WTC11 (cell line): ENCODE measurements around the gene SLC38A8. TPM values are rescaled to one million over a fixed set of nuclear protein-coding genes. Genes with fewer than 3 reads are reported as not detected.

Source experiments
- ATAC-seq: fragments of 200-7000 bp; cut with Tn5 transposase; 2 replicates; pipeline ENCODE4 v1.10.0; 2021; ENCODE audit warnings: mild to moderate bottlenecking, moderate library complexity
- CTCF ChIA-PET: fragments of 300-600 bp; sonication (Branson Sonifier 250); formaldehyde crosslinking; loops from one replicate; lab custom pipeline; 2021; ENCODE audit warnings: antibody characterized with exemption; lab: Charles Lee
- POLR2A ChIA-PET: fragments of 350-600 bp; sonication (Branson Sonifier 250); formaldehyde crosslinking; loops from one replicate; lab custom pipeline; 2021; ENCODE audit warnings: antibody characterized with exemption; lab: Charles Lee
- DNase-seq: peaks from one replicate; pipeline ENCODE4 v3.0.0; 2021; ENCODE audit warnings: low spot score
- H3K27ac Mint-ChIP-seq: 2 replicates; pipeline ENCODE4 v1.8.0; 2021; ENCODE audit warnings: mixed read lengths
- H3K27me3 Mint-ChIP-seq: 2 replicates; pipeline ENCODE4 v1.8.0; 2021; ENCODE audit warnings: low read depth, mild to moderate bottlenecking, moderate library complexity, mixed read lengths
- H3K36me3 Mint-ChIP-seq: 2 replicates; pipeline ENCODE4 v1.8.0; 2021; ENCODE audit warnings: mixed read lengths
- H3K4me1 Mint-ChIP-seq: 2 replicates; pipeline ENCODE4 v1.8.0; 2022; ENCODE audit warnings: mixed read lengths
- H3K4me3 Mint-ChIP-seq: 2 replicates; pipeline ENCODE4 v1.8.0; 2021; ENCODE audit warnings: mild to moderate bottlenecking, moderate library complexity, mixed read lengths
- H3K9me3 Mint-ChIP-seq: 2 replicates; pipeline ENCODE4 v1.8.0; 2021; ENCODE audit warnings: mixed read lengths
- ELF4 ChIP-seq: sonication (generic); formaldehyde crosslinking; IDR thresholded peaks from 2 replicates; pipeline ENCODE4 v1.8.1; 2022; ENCODE audit warnings: low read depth, mild to moderate bottlenecking, moderate library complexity, missing genetic modification reagents
- IRF2 ChIP-seq: sonication (generic); formaldehyde crosslinking; IDR thresholded peaks from 2 replicates; pipeline ENCODE4 v1.8.0; 2022; ENCODE audit warnings: low read depth, missing genetic modification reagents, borderline replicate concordance
- JUN ChIP-seq: sonication (generic); formaldehyde crosslinking; IDR thresholded peaks from 2 replicates; pipeline ENCODE4 v1.8.0; 2023; ENCODE audit warnings: mild to moderate bottlenecking, missing genetic modification reagents
- NFE2L1 ChIP-seq: sonication (generic); formaldehyde crosslinking; IDR thresholded peaks from 2 replicates; pipeline ENCODE4 v1.8.1; 2023; ENCODE audit warnings: missing genetic modification reagents
- NFYB ChIP-seq: sonication (generic); formaldehyde crosslinking; conservative IDR thresholded peaks from 2 replicates; pipeline ENCODE4 v1.8.0; 2022; ENCODE audit warnings: low read depth, missing genetic modification reagents
- NR2C2 ChIP-seq: sonication (generic); formaldehyde crosslinking; IDR thresholded peaks from 2 replicates; pipeline ENCODE4 v1.8.0; 2022; ENCODE audit warnings: mild to moderate bottlenecking, missing genetic modification reagents
- RELA ChIP-seq: sonication (generic); formaldehyde crosslinking; IDR thresholded peaks from 2 replicates; pipeline ENCODE4 v1.8.1; 2022; ENCODE audit warnings: missing genetic modification reagents, mild to moderate bottlenecking, borderline replicate concordance
- RORB ChIP-seq: fragments of 250-450 bp; sonication (Bioruptor Pico); IDR thresholded peaks from 2 replicates; pipeline ENCODE4 v1.9.0; 2021; ENCODE audit warnings: mild to moderate bottlenecking
- ZNF232 ChIP-seq: sonication (generic); formaldehyde crosslinking; IDR thresholded peaks from 2 replicates; pipeline ENCODE4 v1.8.0; 2022; ENCODE audit warnings: mild to moderate bottlenecking, missing genetic modification reagents
- ZNF416 ChIP-seq: fragments of 250-450 bp; sonication (Bioruptor Pico); IDR thresholded peaks from 2 replicates; pipeline ENCODE4 v1.9.0; 2021; ENCODE audit warnings: mild to moderate bottlenecking, inconsistent platforms
- ZNF671 ChIP-seq: fragments of 250-450 bp; sonication (Bioruptor Pico); IDR thresholded peaks from 2 replicates; pipeline ENCODE4 v1.8.0; 2021; ENCODE audit warnings: mild to moderate bottlenecking
- total RNA-seq: library from RNA; stranded (reverse); gene quantifications from 3 replicates; pipeline ENCODE4 v1.2.3, GENCODE V29; 2021
- TF ChIP-seq, protein P1 (sequence below): sonication (generic); formaldehyde crosslinking; IDR thresholded peaks from 2 replicates; pipeline ENCODE4 v1.8.1; 2022; ENCODE audit warnings: low read depth, mild to moderate bottlenecking, moderate library complexity, missing genetic modification reagents, borderline replicate concordance
- TF ChIP-seq, protein P2 (sequence below): sonication (generic); formaldehyde crosslinking; IDR thresholded peaks from 2 replicates; pipeline ENCODE4 v1.8.0; 2022; ENCODE audit warnings: mild to moderate bottlenecking, missing genetic modification reagents
- TF ChIP-seq, protein P3 (sequence below): sonication (generic); formaldehyde crosslinking; IDR thresholded peaks from 2 replicates; pipeline ENCODE4 v1.8.1; 2023; ENCODE audit warnings: mild to moderate bottlenecking, missing genetic modification reagents, moderate library complexity
- TF ChIP-seq, protein P4 (sequence below): sonication (generic); formaldehyde crosslinking; IDR thresholded peaks from 2 replicates; pipeline ENCODE4 v1.8.1; 2023; ENCODE audit warnings: mild to moderate bottlenecking, missing genetic modification reagents, borderline replicate concordance
- TF ChIP-seq, protein P5 (sequence below): fragments of 200-600 bp; IDR thresholded peaks from 2 replicates; pipeline ENCODE4 v1.8.0; 2022; ENCODE audit warnings: antibody characterized with exemption
- TF ChIP-seq, protein P6 (sequence below): sonication (generic); formaldehyde crosslinking; IDR thresholded peaks from 2 replicates; pipeline ENCODE4 v1.8.0; 2022; ENCODE audit warnings: missing genetic modification reagents
- TF ChIP-seq, protein P7 (sequence below): sonication (generic); formaldehyde crosslinking; IDR thresholded peaks from 2 replicates; pipeline ENCODE4 v1.8.1; 2022; ENCODE audit warnings: low read depth, missing genetic modification reagents, borderline replicate concordance

Gene SLC38A8
- total RNA-seq, 1 experiment from 2014 or later, result not detected

DNA sequence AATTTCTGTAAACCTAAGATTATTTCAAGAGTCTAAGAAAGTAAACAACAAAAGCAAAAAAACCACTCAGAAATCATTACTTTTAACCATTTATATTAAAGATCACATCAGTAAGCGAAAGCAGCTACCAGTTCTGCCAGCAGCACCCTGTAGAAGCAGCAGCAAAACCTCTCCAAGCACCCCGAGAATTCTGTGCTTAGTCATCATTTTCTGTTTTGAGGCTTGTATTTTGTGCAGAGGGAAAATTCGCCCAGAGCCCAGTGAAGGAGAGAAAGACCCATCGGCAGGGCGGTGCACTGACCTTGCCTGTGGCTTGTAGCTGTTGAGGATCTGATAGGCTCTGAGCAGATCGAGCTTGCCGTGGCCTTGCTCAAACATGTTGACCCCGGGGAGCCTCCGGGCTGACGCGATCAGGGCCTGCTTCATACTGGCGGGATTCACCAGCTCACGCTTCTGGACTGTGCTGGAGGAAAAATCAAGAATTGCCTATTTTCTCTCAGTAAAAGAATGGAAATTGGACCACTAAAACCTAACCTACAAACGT, 38.9 kb upstream of the SLC38A8 start (continued):
- TF ChIP-seq IRF2 (CRISPR knock-in tag), result no peak
- TF ChIP-seq, protein P1, sequence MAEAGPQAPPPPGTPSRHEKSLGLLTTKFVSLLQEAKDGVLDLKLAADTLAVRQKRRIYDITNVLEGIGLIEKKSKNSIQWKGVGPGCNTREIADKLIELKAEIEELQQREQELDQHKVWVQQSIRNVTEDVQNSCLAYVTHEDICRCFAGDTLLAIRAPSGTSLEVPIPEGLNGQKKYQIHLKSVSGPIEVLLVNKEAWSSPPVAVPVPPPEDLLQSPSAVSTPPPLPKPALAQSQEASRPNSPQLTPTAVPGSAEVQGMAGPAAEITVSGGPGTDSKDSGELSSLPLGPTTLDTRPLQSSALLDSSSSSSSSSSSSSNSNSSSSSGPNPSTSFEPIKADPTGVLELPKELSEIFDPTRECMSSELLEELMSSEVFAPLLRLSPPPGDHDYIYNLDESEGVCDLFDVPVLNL (CRISPR knock-in tag), result no peak
- TF ChIP-seq, protein P2, sequence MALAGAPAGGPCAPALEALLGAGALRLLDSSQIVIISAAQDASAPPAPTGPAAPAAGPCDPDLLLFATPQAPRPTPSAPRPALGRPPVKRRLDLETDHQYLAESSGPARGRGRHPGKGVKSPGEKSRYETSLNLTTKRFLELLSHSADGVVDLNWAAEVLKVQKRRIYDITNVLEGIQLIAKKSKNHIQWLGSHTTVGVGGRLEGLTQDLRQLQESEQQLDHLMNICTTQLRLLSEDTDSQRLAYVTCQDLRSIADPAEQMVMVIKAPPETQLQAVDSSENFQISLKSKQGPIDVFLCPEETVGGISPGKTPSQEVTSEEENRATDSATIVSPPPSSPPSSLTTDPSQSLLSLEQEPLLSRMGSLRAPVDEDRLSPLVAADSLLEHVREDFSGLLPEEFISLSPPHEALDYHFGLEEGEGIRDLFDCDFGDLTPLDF (CRISPR knock-in tag), result no peak

DNA sequence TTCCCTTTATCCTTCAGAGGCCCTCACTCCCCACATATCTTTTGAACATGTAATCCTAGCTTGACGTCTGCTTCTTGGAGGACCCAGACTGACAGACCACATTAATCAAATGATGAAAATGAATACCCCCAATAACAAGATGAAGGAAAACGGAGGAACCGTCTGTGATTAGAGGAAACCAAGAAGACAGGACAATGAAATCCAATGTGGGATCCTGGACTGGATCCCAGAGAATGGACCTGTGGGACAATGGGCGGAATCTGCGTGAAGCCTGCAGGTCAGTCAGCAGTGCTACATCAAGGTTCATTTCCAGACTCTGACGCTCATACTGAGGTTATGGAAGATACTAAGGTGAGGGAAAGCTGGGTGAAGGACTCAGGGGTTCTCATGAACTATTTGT, 38.2 kb upstream of the SLC38A8 start:
- POLR2A ChIA-PET, result no interaction called here
- peaks cover 32% of the 10 kb centered on the region for H3K36me3 Mint-ChIP-seq
- CTCF ChIA-PET, result interaction anchor here (1.0 kb wide), 1 partner anchor 21 kb away, joined by 3 read pairs; no protein-coding TSS in a partner anchor
- ATAC-seq, result no peak
- no peak overlapping the region for H3K4me3 Mint-ChIP-seq
- TF ChIP-seq ZNF416 (CRISPR knock-in tag) (no peak), NFE2L1 (CRISPR knock-in tag) (no peak)
- TF ChIP-seq, all 79 proteins: peak for 0
- no peaks in the 10 kb centered on the region for H3K4me1 Mint-ChIP-seq
- H3K27me3 Mint-ChIP-seq, result no peaks in the 10 kb centered on the region
- H3K9me3 Mint-ChIP-seq, result no peaks in the 10 kb centered on the region
- no peak for DNase-seq
- H3K27ac Mint-ChIP-seq, result no peak overlapping the region

DNA sequence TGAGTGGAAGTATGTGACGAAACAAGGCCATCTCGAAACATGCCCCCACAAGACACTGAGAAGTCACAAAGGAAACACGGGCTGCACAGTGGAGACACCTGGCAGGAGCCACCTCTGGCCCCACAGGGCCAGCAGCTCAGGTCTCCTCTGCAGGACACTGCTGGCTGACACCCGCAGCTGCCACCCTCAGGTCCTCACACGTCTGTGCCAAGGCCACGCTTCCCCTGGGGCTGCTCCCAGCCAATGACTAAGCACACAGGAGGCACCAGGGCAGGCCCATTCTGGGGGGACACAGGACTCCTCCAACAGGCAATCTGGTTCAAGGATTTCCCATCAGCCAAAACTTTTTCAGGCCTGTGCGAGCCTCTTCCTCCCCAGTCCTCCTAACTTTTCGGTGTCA, 37.8 kb upstream of the SLC38A8 start:
- ATAC-seq, result no peak
- no peak overlapping the region for H3K4me3 Mint-ChIP-seq
- POLR2A ChIA-PET, result no interaction called here
- peaks cover 32% of the 10 kb centered on the region for H3K36me3 Mint-ChIP-seq
- no peaks in the 10 kb centered on the region for H3K4me1 Mint-ChIP-seq
- H3K27me3 Mint-ChIP-seq, result no peaks in the 10 kb centered on the region
- H3K9me3 Mint-ChIP-seq, result no peaks in the 10 kb centered on the region
- CTCF ChIA-PET, result interaction anchor here (1.0 kb wide), 1 partner anchor 20 kb away, joined by 3 read pairs; no protein-coding TSS in a partner anchor
- no peak overlapping the region; the same call in 1 of the 2 replicates for H3K27ac Mint-ChIP-seq
- no peak for DNase-seq
- TF ChIP-seq NFYB (CRISPR knock-in tag) (no peak), ZNF671 (no peak), ZNF232 (CRISPR knock-in tag) (no peak), NR2C2 (CRISPR knock-in tag) (no peak), JUN (CRISPR knock-in tag) (no peak), RELA (CRISPR knock-in tag) (no peak), RORB (no peak), ELF4 (CRISPR knock-in tag) (no peak)
- TF ChIP-seq, protein P3, sequence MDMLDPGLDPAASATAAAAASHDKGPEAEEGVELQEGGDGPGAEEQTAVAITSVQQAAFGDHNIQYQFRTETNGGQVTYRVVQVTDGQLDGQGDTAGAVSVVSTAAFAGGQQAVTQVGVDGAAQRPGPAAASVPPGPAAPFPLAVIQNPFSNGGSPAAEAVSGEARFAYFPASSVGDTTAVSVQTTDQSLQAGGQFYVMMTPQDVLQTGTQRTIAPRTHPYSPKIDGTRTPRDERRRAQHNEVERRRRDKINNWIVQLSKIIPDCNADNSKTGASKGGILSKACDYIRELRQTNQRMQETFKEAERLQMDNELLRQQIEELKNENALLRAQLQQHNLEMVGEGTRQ (CRISPR knock-in tag), result no peak
- TF ChIP-seq, protein P4, sequence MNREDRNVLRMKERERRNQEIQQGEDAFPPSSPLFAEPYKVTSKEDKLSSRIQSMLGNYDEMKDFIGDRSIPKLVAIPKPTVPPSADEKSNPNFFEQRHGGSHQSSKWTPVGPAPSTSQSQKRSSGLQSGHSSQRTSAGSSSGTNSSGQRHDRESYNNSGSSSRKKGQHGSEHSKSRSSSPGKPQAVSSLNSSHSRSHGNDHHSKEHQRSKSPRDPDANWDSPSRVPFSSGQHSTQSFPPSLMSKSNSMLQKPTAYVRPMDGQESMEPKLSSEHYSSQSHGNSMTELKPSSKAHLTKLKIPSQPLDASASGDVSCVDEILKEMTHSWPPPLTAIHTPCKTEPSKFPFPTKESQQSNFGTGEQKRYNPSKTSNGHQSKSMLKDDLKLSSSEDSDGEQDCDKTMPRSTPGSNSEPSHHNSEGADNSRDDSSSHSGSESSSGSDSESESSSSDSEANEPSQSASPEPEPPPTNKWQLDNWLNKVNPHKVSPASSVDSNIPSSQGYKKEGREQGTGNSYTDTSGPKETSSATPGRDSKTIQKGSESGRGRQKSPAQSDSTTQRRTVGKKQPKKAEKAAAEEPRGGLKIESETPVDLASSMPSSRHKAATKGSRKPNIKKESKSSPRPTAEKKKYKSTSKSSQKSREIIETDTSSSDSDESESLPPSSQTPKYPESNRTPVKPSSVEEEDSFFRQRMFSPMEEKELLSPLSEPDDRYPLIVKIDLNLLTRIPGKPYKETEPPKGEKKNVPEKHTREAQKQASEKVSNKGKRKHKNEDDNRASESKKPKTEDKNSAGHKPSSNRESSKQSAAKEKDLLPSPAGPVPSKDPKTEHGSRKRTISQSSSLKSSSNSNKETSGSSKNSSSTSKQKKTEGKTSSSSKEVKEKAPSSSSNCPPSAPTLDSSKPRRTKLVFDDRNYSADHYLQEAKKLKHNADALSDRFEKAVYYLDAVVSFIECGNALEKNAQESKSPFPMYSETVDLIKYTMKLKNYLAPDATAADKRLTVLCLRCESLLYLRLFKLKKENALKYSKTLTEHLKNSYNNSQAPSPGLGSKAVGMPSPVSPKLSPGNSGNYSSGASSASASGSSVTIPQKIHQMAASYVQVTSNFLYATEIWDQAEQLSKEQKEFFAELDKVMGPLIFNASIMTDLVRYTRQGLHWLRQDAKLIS (CRISPR knock-in tag), result no peak
- TF ChIP-seq, protein P5, sequence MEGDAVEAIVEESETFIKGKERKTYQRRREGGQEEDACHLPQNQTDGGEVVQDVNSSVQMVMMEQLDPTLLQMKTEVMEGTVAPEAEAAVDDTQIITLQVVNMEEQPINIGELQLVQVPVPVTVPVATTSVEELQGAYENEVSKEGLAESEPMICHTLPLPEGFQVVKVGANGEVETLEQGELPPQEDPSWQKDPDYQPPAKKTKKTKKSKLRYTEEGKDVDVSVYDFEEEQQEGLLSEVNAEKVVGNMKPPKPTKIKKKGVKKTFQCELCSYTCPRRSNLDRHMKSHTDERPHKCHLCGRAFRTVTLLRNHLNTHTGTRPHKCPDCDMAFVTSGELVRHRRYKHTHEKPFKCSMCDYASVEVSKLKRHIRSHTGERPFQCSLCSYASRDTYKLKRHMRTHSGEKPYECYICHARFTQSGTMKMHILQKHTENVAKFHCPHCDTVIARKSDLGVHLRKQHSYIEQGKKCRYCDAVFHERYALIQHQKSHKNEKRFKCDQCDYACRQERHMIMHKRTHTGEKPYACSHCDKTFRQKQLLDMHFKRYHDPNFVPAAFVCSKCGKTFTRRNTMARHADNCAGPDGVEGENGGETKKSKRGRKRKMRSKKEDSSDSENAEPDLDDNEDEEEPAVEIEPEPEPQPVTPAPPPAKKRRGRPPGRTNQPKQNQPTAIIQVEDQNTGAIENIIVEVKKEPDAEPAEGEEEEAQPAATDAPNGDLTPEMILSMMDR, result no peak
- TF ChIP-seq, protein P6, sequence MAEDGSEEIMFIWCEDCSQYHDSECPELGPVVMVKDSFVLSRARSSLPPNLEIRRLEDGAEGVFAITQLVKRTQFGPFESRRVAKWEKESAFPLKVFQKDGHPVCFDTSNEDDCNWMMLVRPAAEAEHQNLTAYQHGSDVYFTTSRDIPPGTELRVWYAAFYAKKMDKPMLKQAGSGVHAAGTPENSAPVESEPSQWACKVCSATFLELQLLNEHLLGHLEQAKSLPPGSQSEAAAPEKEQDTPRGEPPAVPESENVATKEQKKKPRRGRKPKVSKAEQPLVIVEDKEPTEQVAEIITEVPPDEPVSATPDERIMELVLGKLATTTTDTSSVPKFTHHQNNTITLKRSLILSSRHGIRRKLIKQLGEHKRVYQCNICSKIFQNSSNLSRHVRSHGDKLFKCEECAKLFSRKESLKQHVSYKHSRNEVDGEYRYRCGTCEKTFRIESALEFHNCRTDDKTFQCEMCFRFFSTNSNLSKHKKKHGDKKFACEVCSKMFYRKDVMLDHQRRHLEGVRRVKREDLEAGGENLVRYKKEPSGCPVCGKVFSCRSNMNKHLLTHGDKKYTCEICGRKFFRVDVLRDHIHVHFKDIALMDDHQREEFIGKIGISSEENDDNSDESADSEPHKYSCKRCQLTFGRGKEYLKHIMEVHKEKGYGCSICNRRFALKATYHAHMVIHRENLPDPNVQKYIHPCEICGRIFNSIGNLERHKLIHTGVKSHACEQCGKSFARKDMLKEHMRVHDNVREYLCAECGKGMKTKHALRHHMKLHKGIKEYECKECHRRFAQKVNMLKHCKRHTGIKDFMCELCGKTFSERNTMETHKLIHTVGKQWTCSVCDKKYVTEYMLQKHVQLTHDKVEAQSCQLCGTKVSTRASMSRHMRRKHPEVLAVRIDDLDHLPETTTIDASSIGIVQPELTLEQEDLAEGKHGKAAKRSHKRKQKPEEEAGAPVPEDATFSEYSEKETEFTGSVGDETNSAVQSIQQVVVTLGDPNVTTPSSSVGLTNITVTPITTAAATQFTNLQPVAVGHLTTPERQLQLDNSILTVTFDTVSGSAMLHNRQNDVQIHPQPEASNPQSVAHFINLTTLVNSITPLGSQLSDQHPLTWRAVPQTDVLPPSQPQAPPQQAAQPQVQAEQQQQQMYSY, result no peak
- TF ChIP-seq, protein P7, sequence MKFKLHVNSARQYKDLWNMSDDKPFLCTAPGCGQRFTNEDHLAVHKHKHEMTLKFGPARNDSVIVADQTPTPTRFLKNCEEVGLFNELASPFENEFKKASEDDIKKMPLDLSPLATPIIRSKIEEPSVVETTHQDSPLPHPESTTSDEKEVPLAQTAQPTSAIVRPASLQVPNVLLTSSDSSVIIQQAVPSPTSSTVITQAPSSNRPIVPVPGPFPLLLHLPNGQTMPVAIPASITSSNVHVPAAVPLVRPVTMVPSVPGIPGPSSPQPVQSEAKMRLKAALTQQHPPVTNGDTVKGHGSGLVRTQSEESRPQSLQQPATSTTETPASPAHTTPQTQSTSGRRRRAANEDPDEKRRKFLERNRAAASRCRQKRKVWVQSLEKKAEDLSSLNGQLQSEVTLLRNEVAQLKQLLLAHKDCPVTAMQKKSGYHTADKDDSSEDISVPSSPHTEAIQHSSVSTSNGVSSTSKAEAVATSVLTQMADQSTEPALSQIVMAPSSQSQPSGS (CRISPR knock-in tag), result no peak
